Stimulated activated CD8-positive, alpha-beta memory T cell treated with anti-CD3 and anti-CD28 coated beads, Interleukin-15, amount 100 ng/mL, for 24 hours (primary cell): ENCODE results near the gene PACRG.

ENCODE experiments used
- DNase-seq: peaks from one replicate; pipeline ENCODE4 v3.0.0-alpha.2; 2020; ENCODE audit warnings: low read depth

PACRG gene

GRCh38 chr6:163243692-163244589, 516.2 kb downstream of the PACRG start:
- DNase-seq, result no peak

DNA sequence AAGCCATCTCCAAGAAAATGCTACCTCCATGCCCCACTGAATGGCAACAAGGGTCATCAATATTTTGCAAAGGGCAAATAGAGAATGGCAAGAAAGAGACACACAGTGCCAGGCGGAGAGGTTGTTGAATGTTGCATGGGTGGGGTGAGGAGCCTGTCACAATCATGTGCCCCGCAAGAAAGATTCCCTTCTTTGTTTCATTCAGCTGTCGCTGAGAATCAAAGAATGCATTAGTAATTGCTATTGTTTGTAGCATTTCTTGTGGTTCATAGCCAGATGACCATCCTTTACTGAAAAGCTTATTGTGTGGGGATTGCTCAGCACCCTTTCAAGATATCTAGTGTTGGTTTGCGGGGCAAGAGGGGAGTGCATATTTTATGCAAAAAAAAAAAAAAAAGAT, 520.3 kb downstream of the PACRG start:
- DNase-seq, result no peak

DNA sequence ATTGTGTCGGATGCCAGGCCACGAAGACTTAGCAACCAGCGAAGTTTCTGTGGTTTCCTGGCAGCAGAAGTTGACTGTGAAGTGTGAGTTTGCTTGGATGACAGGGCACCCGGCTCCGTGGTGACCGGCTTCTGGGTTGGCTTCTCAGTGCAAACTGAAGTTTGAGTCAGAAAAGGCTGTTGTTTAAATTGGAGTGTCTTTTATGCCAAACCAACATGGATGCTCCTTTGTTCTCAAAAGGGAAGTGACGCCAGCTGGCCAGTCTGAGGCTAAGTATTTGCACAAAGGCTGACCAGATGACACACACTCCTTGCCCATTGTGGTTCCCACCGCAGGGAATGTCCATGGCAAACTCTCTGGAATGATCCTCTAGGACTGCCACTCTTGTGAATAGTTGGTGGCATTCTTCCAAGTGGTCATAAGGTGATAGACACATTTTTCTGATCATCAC, 521.9 kb downstream of the PACRG start:
- no peak for DNase-seq

DNA sequence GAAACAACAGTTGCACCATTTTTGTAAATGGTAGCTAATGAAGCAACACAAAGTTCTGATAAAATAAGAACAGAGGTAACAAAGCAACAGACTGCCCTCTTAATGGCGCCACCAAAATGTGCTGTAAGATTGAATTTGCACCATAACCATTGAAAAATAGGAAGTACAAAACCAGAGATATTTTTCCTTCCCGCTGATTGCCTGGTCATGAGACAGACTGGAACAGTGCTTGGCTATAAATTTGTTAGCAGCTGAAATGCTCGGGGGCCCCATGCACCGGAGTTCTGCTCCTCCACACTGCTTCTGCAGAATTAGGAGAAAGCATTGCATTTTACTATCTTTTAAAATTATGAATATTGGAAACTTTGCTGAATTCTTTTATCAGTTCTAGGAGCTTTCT, 522.3 kb downstream of the PACRG start:
- DNase-seq, result no peak

DNA sequence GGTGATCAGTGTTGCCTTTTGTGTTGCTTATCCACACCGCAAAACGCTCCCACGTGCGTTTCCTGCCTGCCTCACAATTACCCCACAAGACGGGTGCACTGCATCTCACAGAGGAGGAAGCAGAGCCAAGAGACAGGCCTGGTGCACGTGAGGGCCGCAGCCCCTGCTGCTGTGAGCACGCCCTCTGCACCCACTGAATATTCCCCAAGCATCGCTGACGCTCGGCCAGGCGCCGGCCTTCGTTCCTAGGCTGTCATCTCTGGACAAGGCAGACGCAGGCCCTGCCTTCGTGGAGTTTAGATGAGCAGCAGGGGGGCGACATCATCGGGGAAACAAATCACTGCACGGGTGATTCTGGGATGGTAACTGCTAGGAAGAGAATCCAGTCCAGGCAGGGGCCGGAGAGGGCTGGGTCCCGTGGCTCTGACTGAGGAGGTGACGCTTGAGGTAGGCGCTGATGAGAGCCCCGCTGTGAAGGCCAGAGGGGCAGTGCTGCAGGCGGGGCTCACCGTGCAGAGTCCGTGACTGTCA, 524.4 kb downstream of the PACRG start:
- DNase-seq, result no peak

- no peak for DNase-seq
Observed at GRCh38 chr6:163253556-163254213, 525.9 kb downstream of the PACRG start.

DNA sequence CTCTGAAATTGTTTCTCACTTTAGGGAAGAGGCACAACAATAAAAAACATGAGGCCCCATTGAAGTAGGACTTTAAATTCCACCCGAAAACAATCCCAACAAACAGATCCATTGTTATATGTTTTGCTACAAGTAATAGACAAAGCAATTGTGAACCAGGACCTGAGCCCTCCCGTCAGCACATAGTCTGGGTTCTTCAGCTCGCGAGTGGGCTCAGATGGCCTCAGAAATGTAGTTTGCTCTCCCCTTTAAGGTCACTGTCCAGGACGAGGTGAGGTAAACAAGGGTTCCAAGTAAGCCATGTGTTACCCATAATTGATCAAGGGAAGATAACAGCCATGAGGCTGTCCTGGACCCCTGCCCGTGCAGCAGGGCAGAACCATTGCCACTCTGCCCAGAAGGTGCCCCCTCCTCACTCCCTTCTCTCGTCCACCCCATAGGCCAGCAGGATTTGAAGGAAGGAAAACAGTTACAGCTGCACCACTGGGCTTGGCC, 526.6 kb downstream of the PACRG start:
- no peak for DNase-seq

GRCh38 chr6:163255265-163255664, 527.5 kb downstream of the PACRG start:
- no peak for DNase-seq

DNA sequence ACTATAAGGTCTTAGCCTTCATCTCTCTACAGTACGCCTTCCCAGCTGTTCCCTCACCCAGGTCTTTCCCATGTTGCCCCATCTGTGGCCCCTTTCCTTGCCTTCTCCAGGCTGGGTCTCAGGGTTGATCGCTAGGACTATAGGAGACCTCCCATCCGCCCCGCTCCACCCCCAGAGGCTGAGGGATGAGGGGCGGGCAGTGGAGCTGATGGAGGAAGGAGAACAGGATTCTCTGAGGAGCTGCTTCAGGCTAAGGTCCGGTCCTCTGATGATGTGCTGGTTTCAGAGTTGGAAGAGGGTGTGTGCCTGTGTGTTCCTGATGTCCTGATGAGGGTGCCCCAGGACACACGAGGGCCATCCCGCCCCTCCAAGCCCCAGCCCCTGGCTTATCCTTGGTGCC, 531.9 kb downstream of the PACRG start:
- no peak for DNase-seq

DNA sequence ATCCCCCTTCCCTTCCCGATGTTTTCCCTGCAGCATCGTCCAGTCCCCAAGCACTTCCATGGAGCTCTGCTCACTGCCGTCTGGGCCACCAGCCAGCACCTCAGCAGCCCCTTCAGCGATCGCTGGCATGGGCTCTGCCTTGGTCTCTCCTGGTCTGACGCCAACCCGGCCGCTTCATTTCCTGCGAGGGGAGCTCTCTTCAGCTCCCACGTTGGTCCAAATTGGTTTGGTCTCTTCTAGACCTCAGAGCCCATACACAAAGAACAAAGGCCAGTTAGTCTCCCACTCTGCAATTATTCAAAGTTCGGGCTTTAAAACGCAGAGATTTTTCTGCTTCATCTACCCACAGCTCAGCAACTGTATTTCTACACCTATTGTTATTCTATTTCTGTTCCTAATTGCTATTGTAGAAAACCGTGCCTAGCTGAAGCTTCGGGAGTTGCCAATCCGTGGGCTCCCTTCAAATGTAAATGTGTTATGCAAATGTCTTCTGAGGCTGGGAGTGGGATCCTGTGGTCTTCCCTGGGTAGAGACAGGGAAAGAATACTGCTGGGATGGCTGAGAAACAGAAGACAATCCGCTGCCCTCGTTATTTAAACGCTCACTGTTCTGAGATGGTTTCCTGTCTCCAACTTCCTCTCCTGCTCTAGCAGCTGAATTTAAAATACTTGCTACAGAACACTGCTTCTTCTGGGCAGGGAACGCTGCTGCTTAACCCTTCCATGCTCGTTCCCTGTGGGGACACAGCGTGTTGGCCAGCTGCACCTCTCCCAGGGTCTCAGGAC, 532.5 kb downstream of the PACRG start:
- no peak for DNase-seq

DNA sequence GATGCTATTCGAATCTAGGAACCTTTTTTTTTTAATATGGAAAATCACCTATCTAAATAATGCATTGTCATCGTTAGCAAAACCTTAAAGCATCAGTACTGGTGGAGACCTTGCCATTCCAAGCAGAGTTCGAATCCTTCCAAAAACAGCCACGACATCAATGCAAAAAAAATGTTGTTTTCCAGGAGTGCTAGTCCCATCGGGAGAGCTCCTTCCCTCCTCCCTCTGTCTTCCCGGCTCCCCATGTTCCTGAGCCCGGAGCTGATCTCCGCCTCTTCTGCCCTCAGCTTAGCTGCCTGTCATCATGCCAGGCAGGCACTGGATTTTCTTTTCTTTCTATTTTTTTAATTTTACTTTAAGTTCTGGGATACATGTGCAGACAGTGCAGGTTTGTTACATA, 533.1 kb downstream of the PACRG start:
- DNase-seq, result no peak

GRCh38 chr6:163261361-163261760, 533.6 kb downstream of the PACRG start:
- no peak for DNase-seq

- DNase-seq, result no peak
Observed at GRCh38 chr6:163262080-163262479, 534.3 kb downstream of the PACRG start.

GRCh38 chr6:163263196-163263595, 535.4 kb downstream of the PACRG start:
- DNase-seq, result no peak

DNA sequence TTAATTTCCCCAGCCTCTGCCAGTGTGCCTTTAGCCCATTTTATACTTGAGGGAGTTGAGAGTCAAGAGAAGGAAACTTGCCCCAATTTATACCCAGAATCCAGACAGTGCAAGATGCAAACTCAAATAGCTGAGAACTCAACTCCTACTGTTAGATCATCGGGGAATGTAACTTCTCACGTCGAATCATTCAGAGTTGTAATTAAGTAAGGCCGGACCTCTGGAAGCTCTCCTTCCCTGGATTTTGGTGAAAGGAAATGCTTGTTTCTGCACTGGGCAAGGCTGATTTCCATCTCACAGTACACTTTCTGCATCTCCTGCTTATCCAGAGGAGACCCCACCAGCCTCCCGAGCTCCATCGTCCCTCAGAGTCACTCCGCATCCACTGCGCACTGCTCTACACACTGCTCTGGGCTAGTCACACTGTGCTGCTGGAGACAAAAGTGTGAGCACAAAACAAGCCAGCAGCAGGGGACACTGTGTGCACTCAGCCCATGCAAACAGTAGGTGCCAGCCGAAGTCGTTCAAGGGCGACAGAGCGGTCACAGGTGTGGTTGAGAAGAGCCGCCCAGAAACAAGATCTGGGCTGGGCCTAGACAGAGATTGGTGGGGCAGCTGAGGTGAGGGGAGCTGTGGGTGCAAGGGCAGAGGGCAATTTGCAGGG, 536.4 kb downstream of the PACRG start:
- DNase-seq, result no peak

DNA sequence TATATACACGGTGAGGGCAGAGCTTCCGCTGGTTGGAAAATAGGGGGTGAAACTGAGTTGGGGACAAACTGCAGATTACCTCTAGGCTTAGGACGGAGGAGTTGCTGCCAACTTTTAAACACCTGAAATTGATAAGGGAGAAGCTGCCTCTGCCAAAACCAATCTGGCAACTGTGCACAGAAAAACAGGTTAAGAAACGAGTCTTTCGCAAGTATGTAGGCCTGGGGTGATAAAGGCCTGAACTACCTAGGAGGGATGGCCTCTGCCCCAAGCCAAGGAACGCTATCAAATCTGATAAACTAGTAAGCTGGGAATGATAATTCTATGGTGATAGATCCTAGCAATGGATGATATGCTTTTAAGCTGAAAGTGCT, 536.9 kb downstream of the PACRG start:
- DNase-seq, result no peak

GRCh38 chr6:163281634-163282033, 553.9 kb downstream of the PACRG start:
- no peak for DNase-seq

GRCh38 chr6:163282672-163283071, 554.9 kb downstream of the PACRG start:
- no peak for DNase-seq

DNA sequence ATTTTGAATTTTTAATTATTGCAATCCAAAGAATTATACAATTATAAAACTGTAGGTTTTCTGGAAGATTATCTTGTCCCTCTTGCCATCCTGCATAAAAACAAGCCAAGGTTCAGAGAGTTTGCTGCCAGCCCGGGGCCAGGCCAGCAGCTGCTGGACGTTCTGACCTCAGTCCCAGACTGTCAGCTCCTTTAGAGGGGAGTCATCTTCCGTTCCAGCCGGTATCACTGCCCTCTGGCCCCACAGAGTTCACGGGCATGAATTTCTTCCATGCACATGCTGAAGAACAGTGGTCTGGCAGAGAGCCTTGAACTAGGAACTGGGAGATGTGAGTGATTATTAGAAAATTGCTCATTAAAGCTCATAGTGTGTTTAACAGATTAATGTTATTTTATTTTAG, 556.4 kb downstream of the PACRG start:
- no peak for DNase-seq

DNA sequence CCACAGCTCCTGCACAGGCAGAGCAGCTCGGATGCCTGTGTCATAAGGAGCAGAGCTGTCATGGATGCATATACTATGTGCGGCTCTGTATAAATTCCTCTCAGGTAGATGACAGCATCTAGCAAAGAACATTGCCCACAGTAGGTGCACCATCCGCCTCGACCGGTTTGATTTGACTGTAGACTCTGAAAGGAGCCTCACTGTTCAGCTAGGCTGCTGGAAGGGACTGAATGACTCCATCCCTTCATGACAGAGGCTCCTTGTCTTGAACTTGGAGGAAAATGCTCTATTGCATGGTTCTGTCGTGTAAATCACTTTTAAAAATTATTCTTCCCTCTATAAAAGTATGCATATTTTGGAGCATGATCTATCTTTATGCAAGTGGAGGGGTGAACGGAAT, 557.9 kb downstream of the PACRG start:
- DNase-seq, result no peak

- DNase-seq, result no peak
Observed at GRCh38 chr6:163287626-163288025, 559.9 kb downstream of the PACRG start.

DNA sequence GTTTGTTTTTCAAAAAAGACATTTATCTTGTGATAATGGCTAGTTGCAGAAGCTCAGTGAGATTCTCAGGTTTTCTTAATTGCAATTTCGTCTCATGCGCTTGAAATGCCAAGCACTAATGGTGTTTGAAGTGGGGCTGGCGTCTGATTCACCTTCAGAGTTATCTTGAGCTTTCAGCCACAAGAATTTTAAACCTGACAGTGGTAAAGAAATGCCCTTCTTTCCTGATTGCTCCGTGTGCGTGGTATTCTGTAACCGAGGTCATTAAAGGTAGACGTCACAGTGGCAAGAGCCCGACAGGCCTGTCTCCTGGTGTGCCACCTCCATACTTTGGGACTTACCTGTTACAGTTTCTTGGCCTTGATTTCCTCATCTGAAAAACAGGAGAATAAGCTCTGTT, 560.3 kb downstream of the PACRG start:
- DNase-seq, result no peak
